Spleen (tissue), 7 donors: ENCODE measurements around the gene MYO7A.

Source experiments
- POLR2A ChIP-seq, 3 donors: fragments of 450-650 bp; IDR thresholded peaks; one replicate each; pipeline ENCODE4 v1.5.1; 2017; ENCODE audit warnings: antibody characterized with exemption in 3 of 3, mild to moderate bottlenecking in 1 of 3
- POLR2AphosphoS5 ChIP-seq, 3 donors: sonication (generic); formaldehyde crosslinking; IDR thresholded peaks; one replicate each; pipeline ENCODE4 v1.5.1; 2017; ENCODE audit warnings: antibody characterized with exemption in 3 of 3
- TF ChIP-seq, protein P1 (sequence below), 11 experiments: fragments of 200-600 bp in 7 of 11; fragments of 450-650 bp in 4 of 11; sonication (generic) in 4 of 11; IDR thresholded peaks in 8 of 11; conservative IDR thresholded peaks in 3 of 11; 1 replicate in 7 of 11; 2 replicates in 4 of 11; pipeline versions ENCODE4 v1.4.0 to v1.8.0; 2016 to 2021; ENCODE audit warnings: antibody characterized with exemption in 11 of 11, inconsistent platforms in 4 of 11, mild to moderate bottlenecking in 1 of 11
- donor health status: DM: no; HTN: no; CAD: no; lungs with moderate emphysema.
- donor health status: DM: no; HTN: no; CAD: no.
- donor health status: DM: no; HTN: no; CAD: no.

DNA sequence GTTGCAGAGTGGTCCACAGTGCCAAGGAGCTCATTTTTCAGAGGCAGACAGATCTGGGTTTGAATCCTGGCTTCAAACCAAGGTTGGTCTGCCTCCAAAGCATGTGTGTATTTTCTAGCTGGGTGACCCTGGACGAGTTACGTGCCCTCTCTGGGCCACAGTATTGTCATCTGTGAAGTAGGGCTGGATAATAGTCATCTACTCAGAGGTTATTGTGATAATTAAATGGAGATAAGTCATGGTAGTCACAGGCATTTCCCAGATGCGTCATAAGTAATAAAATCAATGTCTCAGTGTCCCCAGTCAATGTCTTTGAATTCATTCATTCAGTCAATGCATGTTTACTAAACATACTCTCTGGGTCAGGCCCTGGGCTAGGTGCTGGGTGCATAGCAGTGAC is 16.8 kb upstream of the MYO7A start:
- TF ChIP-seq, protein P1, sequence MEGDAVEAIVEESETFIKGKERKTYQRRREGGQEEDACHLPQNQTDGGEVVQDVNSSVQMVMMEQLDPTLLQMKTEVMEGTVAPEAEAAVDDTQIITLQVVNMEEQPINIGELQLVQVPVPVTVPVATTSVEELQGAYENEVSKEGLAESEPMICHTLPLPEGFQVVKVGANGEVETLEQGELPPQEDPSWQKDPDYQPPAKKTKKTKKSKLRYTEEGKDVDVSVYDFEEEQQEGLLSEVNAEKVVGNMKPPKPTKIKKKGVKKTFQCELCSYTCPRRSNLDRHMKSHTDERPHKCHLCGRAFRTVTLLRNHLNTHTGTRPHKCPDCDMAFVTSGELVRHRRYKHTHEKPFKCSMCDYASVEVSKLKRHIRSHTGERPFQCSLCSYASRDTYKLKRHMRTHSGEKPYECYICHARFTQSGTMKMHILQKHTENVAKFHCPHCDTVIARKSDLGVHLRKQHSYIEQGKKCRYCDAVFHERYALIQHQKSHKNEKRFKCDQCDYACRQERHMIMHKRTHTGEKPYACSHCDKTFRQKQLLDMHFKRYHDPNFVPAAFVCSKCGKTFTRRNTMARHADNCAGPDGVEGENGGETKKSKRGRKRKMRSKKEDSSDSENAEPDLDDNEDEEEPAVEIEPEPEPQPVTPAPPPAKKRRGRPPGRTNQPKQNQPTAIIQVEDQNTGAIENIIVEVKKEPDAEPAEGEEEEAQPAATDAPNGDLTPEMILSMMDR (IDR thresholded peaks at IDR 0.05 in 8 of 11, conservative IDR thresholded peaks at IDR 0.05 in 3 of 11): no peak
- TF ChIP-seq POLR2A (IDR thresholded peaks at IDR 0.05) (no peak), POLR2AphosphoS5 (IDR thresholded peaks at IDR 0.05) (no peak)
